ENCODE results near the gene SMTN. TPM values are rescaled to one million over a fixed set of nuclear protein-coding genes. Genes with fewer than 3 reads are reported as not detected.
A peak's percentile ranks its signal among the peaks of the same experiment; 100 is the strongest.

The SMTN gene
- total and polyA plus RNA-seq, 4 experiments from 2014 or later: 0.34 to 1.7 (median 1.2) TPM

- ChIA-PET POLR2A (ENCODE audit: partially characterized antibody) (no interaction called here), CTCF (ENCODE audit: partially characterized antibody) (interaction anchor here (4.2 kb wide), 1 partner anchor 139 kb away, joined by 26 read pairs; no protein-coding TSS in a partner anchor)
- intact Hi-C loops (cut with micrococcal nuclease): no loop called here
Observed at GRCh38 chr22:31091106-31091975, 10.2 kb downstream of the SMTN start.

DNA sequence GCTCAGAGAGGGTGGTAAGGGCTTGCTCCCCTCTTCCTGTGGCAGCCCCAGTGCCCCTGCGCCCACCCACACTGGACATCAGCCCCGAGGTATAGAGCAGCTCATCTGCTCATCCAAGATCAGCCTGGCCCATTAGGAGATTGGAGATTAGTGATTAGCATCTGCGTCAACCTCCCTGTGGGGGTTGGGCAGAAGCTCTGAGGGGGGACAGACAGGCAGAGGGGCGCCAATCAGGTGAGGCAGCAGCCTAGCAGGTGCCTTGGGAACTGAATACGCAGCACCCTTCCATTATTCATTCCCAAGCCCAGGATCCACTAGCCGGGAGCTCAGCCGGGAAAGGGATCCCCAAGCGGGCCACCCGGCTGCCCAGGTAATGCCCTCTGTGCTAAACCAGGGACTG is 11.0 kb downstream of the SMTN start:
- H3K36me3 Mint-ChIP-seq: no peaks in the 10 kb centered on the region
- no peak overlapping the region for H3K4me3 ChIP-seq (ENCODE audit: low read length in 2 of 2)
- H3K9me3 ChIP-seq (ENCODE audit: control insufficient read depth in 1 of 2, low read length in 2 of 2): no peaks in the 10 kb centered on the region
- H3K27ac ChIP-seq (ENCODE audit: low read depth, low read length): no peak overlapping the region
- no peaks in the 10 kb centered on the region for H3K27me3 Mint-ChIP-seq
- H3K4me1 Mint-ChIP-seq: peaks cover 0 to 2% (median 0%) of the 10 kb centered on the region in 4 donors
- H3K4me3 Mint-ChIP-seq: no peak overlapping the region
- POLR2A ChIA-PET (ENCODE audit: partially characterized antibody): interaction anchor here (1.1 kb wide), 1 partner anchor 11 kb away, joined by 3 read pairs; the partner anchor contains the start of gene SMTN
- DNase-seq: no peak
- intact Hi-C loops (cut with micrococcal nuclease): no loop called here
- no peaks in the 10 kb centered on the region for H3K36me3 ChIP-seq (ENCODE audit: insufficient read depth, low read length)
- CTCF ChIA-PET (ENCODE audit: partially characterized antibody): interaction anchor here (2.5 kb wide), 1 partner anchor 7 kb away, joined by 7 read pairs; no protein-coding TSS in a partner anchor
- H3K4me1 ChIP-seq (ENCODE audit: insufficient read depth, low read length): no peaks in the 10 kb centered on the region
- H3K9me3 Mint-ChIP-seq: no peaks in the 10 kb centered on the region
- no peaks in the 10 kb centered on the region for H3K27me3 ChIP-seq (ENCODE audit: insufficient read depth, low read length)
- peak overlapping the region in 1 of 7 donors; percentile 48 for H3K27ac Mint-ChIP-seq

More at GRCh38 chr22:31091106-31091975, 10.2 kb downstream of the SMTN start:
- Histone ChIP-seq H3K27me3 (ENCODE audit: insufficient read depth, low read length) (no peaks in the 10 kb centered on the region), H3K27ac (ENCODE audit: low read depth, low read length) (no peak overlapping the region), H3K9me3 (ENCODE audit: control insufficient read depth in 1 of 2, low read length in 2 of 2) (no peaks in the 10 kb centered on the region), H3K36me3 (ENCODE audit: insufficient read depth, low read length) (no peaks in the 10 kb centered on the region), H3K4me3 (ENCODE audit: low read length in 2 of 2) (no peak overlapping the region), H3K4me1 (ENCODE audit: insufficient read depth, low read length) (no peaks in the 10 kb centered on the region)
- H3K4me3 Mint-ChIP-seq: no peak overlapping the region
- H3K36me3 Mint-ChIP-seq: no peaks in the 10 kb centered on the region
- H3K4me1 Mint-ChIP-seq: peaks cover 0 to 2% (median 0%) of the 10 kb centered on the region in 4 donors
- peak overlapping the region in 1 of 7 donors; percentile 48 for H3K27ac Mint-ChIP-seq
- no peak for DNase-seq
- H3K9me3 Mint-ChIP-seq: no peaks in the 10 kb centered on the region
- no peaks in the 10 kb centered on the region for H3K27me3 Mint-ChIP-seq

DNA sequence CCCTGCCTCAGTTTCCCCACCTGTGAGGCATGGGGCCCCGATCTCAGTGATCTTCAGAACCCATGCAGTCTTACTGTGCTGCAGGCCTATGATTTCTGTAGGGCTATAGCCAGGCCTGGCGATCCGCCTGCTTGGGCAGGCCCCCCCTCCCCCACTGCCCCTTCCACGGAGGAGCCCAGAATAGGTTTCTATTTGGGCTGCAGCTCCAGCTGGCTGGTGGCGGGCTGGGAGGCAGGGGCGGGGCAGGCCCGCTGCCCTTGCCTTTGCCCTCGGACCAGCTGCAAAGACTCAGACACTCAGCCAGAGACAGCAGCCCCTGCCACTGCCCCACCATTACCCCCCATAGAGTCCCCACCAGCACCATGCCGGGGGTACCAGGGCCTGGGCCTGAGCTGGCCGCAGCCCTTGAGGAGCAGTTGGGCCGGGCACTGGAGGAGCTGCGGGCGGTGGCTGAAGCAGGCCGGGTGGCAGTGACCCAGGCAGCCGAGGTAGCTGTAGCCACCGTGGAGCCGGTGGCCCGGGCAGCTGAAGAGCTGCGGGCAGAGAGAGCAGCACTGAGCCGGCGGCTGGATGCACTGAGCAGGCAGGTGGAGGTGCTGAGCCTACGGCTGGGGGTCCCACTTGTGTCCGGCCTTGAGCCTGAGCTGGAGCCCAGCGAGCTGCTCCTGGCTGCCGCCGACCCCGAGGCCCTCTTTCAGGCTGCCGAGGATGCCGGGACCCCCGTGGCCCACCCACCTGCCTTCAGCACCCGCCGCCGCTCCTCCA is 12.2 kb downstream of the SMTN start:
- Mint-ChIP-seq H3K27ac (no peak overlapping the region), H3K27me3 (no peaks in the 10 kb centered on the region), H3K4me1 (peaks cover 0 to 2% (median 0%) of the 10 kb centered on the region in 4 donors), H3K36me3 (no peaks in the 10 kb centered on the region), H3K9me3 (no peaks in the 10 kb centered on the region), H3K4me3 (no peak overlapping the region)
- CTCF ChIA-PET (ENCODE audit: partially characterized antibody): interaction anchor here (2.5 kb wide), 1 partner anchor 8 kb away, joined by 7 read pairs; no protein-coding TSS in a partner anchor
- no peaks in the 10 kb centered on the region for H3K9me3 ChIP-seq (ENCODE audit: control insufficient read depth in 1 of 2, low read length in 2 of 2)
- no peaks in the 10 kb centered on the region for H3K36me3 ChIP-seq (ENCODE audit: insufficient read depth, low read length)
- H3K4me3 ChIP-seq (ENCODE audit: low read length in 2 of 2): no peak overlapping the region
- intact Hi-C loops (cut with micrococcal nuclease): no loop called here
- POLR2A ChIA-PET (ENCODE audit: partially characterized antibody): interaction anchor here (1.0 to 1.1 kb wide), 2 partner anchors 12 kb away, joined by 3 to 4 read pairs; partner anchors contain the start of gene SMTN
- H3K27ac ChIP-seq (ENCODE audit: low read depth, low read length): no peak overlapping the region
- H3K4me1 ChIP-seq (ENCODE audit: insufficient read depth, low read length): no peaks in the 10 kb centered on the region
- DNase-seq: no peak
- H3K27me3 ChIP-seq (ENCODE audit: insufficient read depth, low read length): no peaks in the 10 kb centered on the region

DNA sequence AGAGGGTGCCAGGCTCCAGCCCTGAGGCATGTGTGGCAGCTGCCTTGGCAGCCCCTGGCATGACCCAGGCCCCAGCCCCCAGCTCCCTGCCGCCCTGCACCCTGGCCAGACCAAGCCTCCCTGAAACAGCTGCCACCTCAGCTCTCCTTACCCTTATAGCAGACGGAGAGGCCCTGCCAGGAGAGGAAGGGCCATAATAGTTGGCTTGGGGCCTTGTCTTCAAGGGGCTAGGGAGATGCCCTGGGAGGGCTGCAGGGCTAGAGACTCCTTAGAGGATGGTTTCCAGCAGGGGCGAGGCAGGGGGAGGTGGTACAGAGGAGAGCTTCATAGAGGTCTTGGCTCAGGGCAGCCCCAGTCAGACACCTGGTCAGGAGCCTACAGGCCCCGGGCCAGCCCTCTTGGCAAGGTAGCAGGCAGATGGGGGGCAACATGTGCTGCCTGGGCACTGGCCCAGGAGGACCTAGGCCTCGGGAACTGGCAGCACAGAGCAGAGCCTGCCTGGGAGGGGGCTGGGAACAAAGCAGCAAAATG is 13.0 kb downstream of the SMTN start:
- POLR2A ChIA-PET (ENCODE audit: partially characterized antibody): interaction anchor here (1.0 kb wide), 1 partner anchor 11 kb away, joined by 4 read pairs; no protein-coding TSS in a partner anchor
- CTCF ChIA-PET (ENCODE audit: partially characterized antibody): interaction anchor here (0.7 to 2.5 kb wide), 3 partner anchors 9 to 179 kb away, joined by 3 to 7 read pairs (median 4); no protein-coding TSS in a partner anchor

DNA sequence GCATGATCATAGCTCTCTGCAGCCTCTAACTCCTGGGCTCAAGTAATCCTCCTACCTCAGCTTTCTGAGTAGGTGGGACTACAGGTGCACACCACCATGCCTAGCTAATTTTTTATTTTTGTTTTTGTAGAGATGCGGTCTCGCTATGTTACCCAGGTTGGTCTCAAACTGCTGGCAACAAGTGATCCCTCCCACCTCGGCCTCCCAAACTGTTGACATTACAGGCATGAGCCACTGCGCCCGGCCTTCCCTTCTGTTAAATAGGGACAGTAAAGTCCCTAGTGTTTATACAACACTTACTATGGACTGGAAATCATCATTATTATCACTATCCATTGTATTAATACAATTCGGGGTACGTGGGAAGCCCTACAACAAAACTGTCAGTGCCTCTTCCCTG is 13.6 kb downstream of the SMTN start:
- Mint-ChIP-seq H3K9me3 (no peaks in the 10 kb centered on the region), H3K36me3 (no peaks in the 10 kb centered on the region), H3K27me3 (no peaks in the 10 kb centered on the region), H3K4me3 (no peak overlapping the region), H3K4me1 (no peaks in the 10 kb centered on the region), H3K27ac (peak overlapping the region in 3 of 7 donors; percentile 35 to 62 (median 42))
- no peaks in the 10 kb centered on the region for H3K36me3 ChIP-seq (ENCODE audit: insufficient read depth, low read length)
- H3K27me3 ChIP-seq (ENCODE audit: insufficient read depth, low read length): no peaks in the 10 kb centered on the region
- H3K9me3 ChIP-seq (ENCODE audit: control insufficient read depth in 1 of 2, low read length in 2 of 2): no peaks in the 10 kb centered on the region
- CTCF ChIA-PET (ENCODE audit: partially characterized antibody): interaction anchor here (0.7 to 2.5 kb wide), 3 partner anchors 10 to 178 kb away, joined by 3 to 7 read pairs (median 4); no protein-coding TSS in a partner anchor
- POLR2A ChIA-PET (ENCODE audit: partially characterized antibody): interaction anchor here (0.8 kb wide), 1 partner anchor 12 kb away, joined by 4 read pairs; the partner anchor contains the start of gene SELENOM
- intact Hi-C loops (cut with micrococcal nuclease): no loop called here
- no peaks in the 10 kb centered on the region for H3K4me1 ChIP-seq (ENCODE audit: insufficient read depth, low read length)
- no peak overlapping the region for H3K27ac ChIP-seq (ENCODE audit: low read depth, low read length)
- no peak overlapping the region for H3K4me3 ChIP-seq (ENCODE audit: low read length in 2 of 2)
- DNase-seq: no peak

More for the DNA sequence above, 13.0 kb downstream of the SMTN start:
- no peaks in the 10 kb centered on the region for H3K9me3 Mint-ChIP-seq
- H3K27me3 Mint-ChIP-seq: no peaks in the 10 kb centered on the region
- Histone ChIP-seq H3K4me1 (ENCODE audit: insufficient read depth, low read length) (no peaks in the 10 kb centered on the region), H3K9me3 (ENCODE audit: control insufficient read depth in 1 of 2, low read length in 2 of 2) (no peaks in the 10 kb centered on the region), H3K27me3 (ENCODE audit: insufficient read depth, low read length) (no peaks in the 10 kb centered on the region), H3K27ac (ENCODE audit: low read depth, low read length) (no peak overlapping the region), H3K4me3 (ENCODE audit: low read length in 2 of 2) (no peak overlapping the region), H3K36me3 (ENCODE audit: insufficient read depth, low read length) (no peaks in the 10 kb centered on the region)
- H3K4me3 Mint-ChIP-seq: no peak overlapping the region
- no peaks in the 10 kb centered on the region for H3K36me3 Mint-ChIP-seq
- intact Hi-C loops (cut with micrococcal nuclease): no loop called here
- H3K27ac Mint-ChIP-seq: no peak overlapping the region
- H3K4me1 Mint-ChIP-seq: no peaks in the 10 kb centered on the region
- no peak for DNase-seq

DNA sequence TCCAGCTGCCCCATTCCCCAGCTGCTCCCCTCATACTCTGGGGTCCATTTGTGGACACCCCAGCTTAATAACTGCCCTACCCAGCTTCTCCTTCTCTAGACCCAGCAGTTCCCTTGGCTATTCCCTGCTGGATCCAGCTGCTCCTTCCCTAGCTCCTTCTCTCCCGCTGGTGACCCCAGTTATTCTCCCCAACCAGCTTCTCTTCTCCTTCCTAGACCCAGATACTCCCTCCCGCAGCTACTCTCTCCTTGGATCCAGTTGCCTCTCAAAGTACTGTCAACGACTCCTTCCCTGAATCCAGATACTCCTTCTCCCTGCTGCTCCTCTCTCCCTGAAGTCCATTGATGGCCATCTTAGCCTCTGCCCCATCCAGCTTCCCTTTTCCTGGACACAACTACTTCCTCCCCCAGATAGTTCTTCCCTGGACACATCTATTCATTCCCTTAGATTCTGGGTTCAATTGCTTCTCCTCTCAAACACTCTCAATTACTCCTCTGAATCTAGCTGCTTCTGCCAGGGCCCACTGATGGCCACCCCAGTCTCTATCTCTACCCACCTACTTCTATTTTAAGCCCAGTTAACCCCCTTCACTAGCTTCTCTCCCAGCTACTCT is 14.6 kb downstream of the SMTN start:
- intact Hi-C loops (cut with micrococcal nuclease): no loop called here
- Mint-ChIP-seq H3K9me3 (no peaks in the 10 kb centered on the region), H3K27me3 (no peaks in the 10 kb centered on the region), H3K36me3 (no peaks in the 10 kb centered on the region), H3K27ac (peak overlapping the region in 1 of 7 donors; percentile 19), H3K4me1 (no peaks in the 10 kb centered on the region), H3K4me3 (no peak overlapping the region)
- Histone ChIP-seq H3K36me3 (ENCODE audit: insufficient read depth, low read length) (no peaks in the 10 kb centered on the region), H3K4me1 (ENCODE audit: insufficient read depth, low read length) (no peaks in the 10 kb centered on the region), H3K27ac (ENCODE audit: low read depth, low read length) (no peak overlapping the region), H3K27me3 (ENCODE audit: insufficient read depth, low read length) (no peaks in the 10 kb centered on the region), H3K9me3 (ENCODE audit: control insufficient read depth in 1 of 2, low read length in 2 of 2) (no peaks in the 10 kb centered on the region), H3K4me3 (ENCODE audit: low read length in 2 of 2) (no peak overlapping the region)
- no peak for DNase-seq
- ChIA-PET POLR2A (ENCODE audit: partially characterized antibody) (interaction anchor here (0.7 to 1.5 kb wide), 4 partner anchors 10 to 155 kb away, joined by 3 to 4 read pairs (median 4); partner anchors contain the start of gene SELENOM), CTCF (ENCODE audit: partially characterized antibody) (interaction anchor here (0.8 to 1.3 kb wide), 6 partner anchors 9 to 461 kb away, joined by 3 to 5 read pairs (median 3); partner anchors contain the start of genes LIMK2 and SELENOM)
